Measurements from ENCODE around the gene CACNA1C.

- TF ChIP-seq CTCF (IDR thresholded peaks at IDR 0.05) (no peak), POLR2A (IDR thresholded peaks at IDR 0.05) (no peak)
These were observed 98.6 kb downstream of the CACNA1C start for GRCh38 chr12:2151391-2151790.
